Left ventricle myocardium inferior (tissue), 1 donor: Measurements from ENCODE around the gene INSYN2B. TPM values are rescaled to one million over a fixed set of nuclear protein-coding genes. Genes with fewer than 3 reads are reported as not detected.

ENCODE experiments used
- DNase-seq: peaks from one replicate; pipeline ENCODE4 v3.0.0-alpha.2; 2020
- H3K27ac ChIP-seq: fragments of 200-600 bp; replicated peaks from 2 replicates; pipeline ENCODE4 v1.8.0; 2021
- H3K27me3 ChIP-seq: fragments of 200-600 bp; 2 replicates; pipeline ENCODE4 v1.8.0; 2021; ENCODE audit warnings: low read depth
- H3K36me3 ChIP-seq: fragments of 200-600 bp; 2 replicates; pipeline ENCODE4 v1.8.0; 2021
- H3K4me1 ChIP-seq: fragments of 200-600 bp; 2 replicates; pipeline ENCODE4 v1.8.0; 2021
- H3K4me3 ChIP-seq: fragments of 200-600 bp; 2 replicates; pipeline ENCODE4 v1.8.0; 2021; ENCODE audit warnings: mild to moderate bottlenecking, moderate library complexity
- H3K9me3 ChIP-seq: fragments of 200-600 bp; replicated peaks from 2 replicates; pipeline ENCODE4 v1.8.0; 2021
- CTCF ChIP-seq: fragments of 200-600 bp; IDR thresholded peaks from 2 replicates; pipeline ENCODE4 v1.8.0; 2021; ENCODE audit warnings: antibody characterized with exemption, mild to moderate bottlenecking, borderline replicate concordance
- intact Hi-C: fragments of 100-400 bp; cut with micrococcal nuclease; formaldehyde crosslinking; loops from one replicate; pipeline ENCODE4 v1.11.0; 2022
- total RNA-seq: library from RNA; stranded (reverse); fragmentation: NEBNext Ultra II Directional; extraction: Animal tissue kit (Norgen Biotek cat#: 25700); gene quantifications from one replicate; pipeline ENCODE4 v1.2.1, GENCODE V29; 2021
- donor health status: DM: no; HTN: yes; CAD: no; lungs with severe emphysema.

INSYN2B gene
- total RNA-seq, 1 donor from 2014 or later = 0.08 TPM

GRCh38 chr5:169999621-170000020, 19.3 kb upstream of the INSYN2B start:
- intact Hi-C loops = no loop called here
- no peak for DNase-seq
- Histone ChIP-seq H3K36me3 (no peaks in the 10 kb centered on the region), H3K27ac (no peak overlapping the region), H3K27me3 (peaks cover 8% of the 10 kb centered on the region), H3K4me1 (no peaks in the 10 kb centered on the region), H3K4me3 (no peak overlapping the region), H3K9me3 (no peaks in the 10 kb centered on the region)
- no peak for TF ChIP-seq CTCF

GRCh38 chr5:169997798-169998197, 17.5 kb upstream of the INSYN2B start:
- Histone ChIP-seq H3K4me3 (no peak overlapping the region), H3K4me1 (no peaks in the 10 kb centered on the region), H3K9me3 (no peaks in the 10 kb centered on the region), H3K27me3 (peaks cover 25% of the 10 kb centered on the region), H3K36me3 (no peaks in the 10 kb centered on the region), H3K27ac (no peak overlapping the region)
- TF ChIP-seq CTCF = no peak
- intact Hi-C loops = no loop called here
- DNase-seq = no peak

- DNase-seq = no peak
- peaks cover 45% of the 10 kb centered on the region for H3K27me3 ChIP-seq
- H3K27ac ChIP-seq = no peak overlapping the region
- TF ChIP-seq CTCF = no peak
- H3K36me3 ChIP-seq = no peaks in the 10 kb centered on the region
- no peaks in the 10 kb centered on the region for H3K9me3 ChIP-seq
- no peaks in the 10 kb centered on the region for H3K4me1 ChIP-seq
- H3K4me3 ChIP-seq = no peak overlapping the region
- intact Hi-C loops = no loop called here
These were observed 13.1 kb upstream of the INSYN2B start for GRCh38 chr5:169993485-169993790.

GRCh38 chr5:169992789-169993484, 12.6 kb upstream of the INSYN2B start:
- no peak for DNase-seq
- no peak overlapping the region for H3K4me3 ChIP-seq
- H3K36me3 ChIP-seq = no peaks in the 10 kb centered on the region
- no peak for TF ChIP-seq CTCF
- intact Hi-C loops = no loop called here
- H3K9me3 ChIP-seq = no peaks in the 10 kb centered on the region
- H3K27ac ChIP-seq = no peak overlapping the region
- no peaks in the 10 kb centered on the region for H3K4me1 ChIP-seq
- peaks cover 49% of the 10 kb centered on the region for H3K27me3 ChIP-seq

GRCh38 chr5:169991115-169991869, 11.0 kb upstream of the INSYN2B start:
- TF ChIP-seq CTCF = no peak
- Histone ChIP-seq H3K27ac (no peak overlapping the region), H3K36me3 (no peaks in the 10 kb centered on the region), H3K4me1 (no peaks in the 10 kb centered on the region), H3K4me3 (no peak overlapping the region), H3K27me3 (peaks cover 60% of the 10 kb centered on the region), H3K9me3 (no peaks in the 10 kb centered on the region)
- intact Hi-C loops = no loop called here
- DNase-seq = no peak
